Ectodermal cell (in vitro differentiated cells): ENCODE results near the gene PIK3IP1.

ENCODE experiments used
- H3K27ac ChIP-seq: 2 replicates; pipeline ENCODE4 v1.7.0; 2013; ENCODE audit warnings: mild to moderate bottlenecking, low read depth, low read length; ENCODE audit not compliant: insufficient read depth, poor library complexity, severe bottlenecking
- H3K27me3 ChIP-seq: 2 replicates; pipeline ENCODE4 v1.7.0; 2013; ENCODE audit warnings: mild to moderate bottlenecking, low read length; ENCODE audit not compliant: insufficient read depth, control insufficient read depth, poor library complexity, severe bottlenecking
- H3K36me3 ChIP-seq: one replicate; pipeline ENCODE4 v1.7.0; 2013; ENCODE audit warnings: low read length; ENCODE audit not compliant: control insufficient read depth, insufficient read depth
- H3K4me1 ChIP-seq: one replicate; pipeline ENCODE4 v1.7.0; 2013; ENCODE audit warnings: low read length; ENCODE audit not compliant: control insufficient read depth, insufficient read depth
- H3K4me3 ChIP-seq: 2 replicates; pipeline ENCODE4 v1.7.0; 2013; ENCODE audit warnings: low read depth, low read length, control low read depth; ENCODE audit not compliant: insufficient read depth
- H3K9me3 ChIP-seq: 2 replicates; pipeline ENCODE4 v1.7.0; 2013; ENCODE audit warnings: mild to moderate bottlenecking, low read length, moderate library complexity; ENCODE audit not compliant: control insufficient read depth
- WGBS, 2 experiments: methylation state at CpG; one replicate each; pipeline ENCODE4 v1.1.7; 2013; ENCODE audit warnings: missing lambda C conversion rate in 2 of 2; 5-methylcytosine and 5-hydroxymethylcytosine counted together

Gene PIK3IP1

DNA sequence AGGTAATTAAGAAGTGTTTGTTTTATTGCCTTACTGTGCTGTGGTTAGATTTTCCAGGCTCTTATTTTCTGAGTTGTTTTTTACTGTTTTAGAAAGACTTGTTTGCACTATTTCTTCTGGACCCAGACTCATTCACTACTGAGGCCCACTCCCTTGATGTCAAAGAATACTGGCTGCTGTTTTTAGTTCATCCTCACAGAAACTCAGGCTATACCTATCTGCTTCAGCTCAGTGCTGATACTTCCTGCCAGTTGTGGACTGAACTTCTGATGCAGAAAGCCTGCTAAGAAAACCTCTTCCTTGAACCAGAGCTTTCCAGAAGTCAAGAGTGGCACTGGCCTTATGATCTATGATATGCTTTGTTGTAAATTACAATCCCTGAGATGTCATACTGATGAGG is 15.9 kb upstream of the PIK3IP1 start:
- no peaks in the 10 kb centered on the region for H3K4me1 ChIP-seq
- no peaks in the 10 kb centered on the region for H3K27me3 ChIP-seq

DNA sequence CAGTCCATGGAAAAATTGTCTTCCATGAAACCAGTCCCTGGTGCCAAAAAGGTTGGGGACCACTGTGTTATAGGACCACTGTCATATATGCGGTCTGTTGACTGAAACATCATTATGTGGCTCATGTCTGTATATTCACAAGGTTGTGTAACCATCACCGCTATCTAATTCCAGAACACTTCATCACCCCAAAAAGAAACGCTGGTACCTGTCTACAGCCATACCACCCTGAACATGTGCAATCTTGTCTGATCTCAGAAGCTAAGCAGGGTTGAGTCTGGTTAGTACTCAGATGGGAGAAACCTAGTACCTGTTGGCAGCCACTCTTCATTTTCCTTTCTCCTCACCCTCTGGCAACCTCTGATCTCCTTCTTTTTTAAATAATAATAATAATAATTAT is 12.9 kb upstream of the PIK3IP1 start:
- no peaks in the 10 kb centered on the region for H3K36me3 ChIP-seq
- WGBS, 2 experiments = 89 to 92% methylated on average over 3 of the region's 3 CpGs
- no peaks in the 10 kb centered on the region for H3K4me1 ChIP-seq
- no peak overlapping the region for H3K4me3 ChIP-seq
- H3K9me3 ChIP-seq = no peaks in the 10 kb centered on the region
- H3K27me3 ChIP-seq = no peaks in the 10 kb centered on the region
- no peak overlapping the region for H3K27ac ChIP-seq

More for the DNA sequence above, 15.9 kb upstream of the PIK3IP1 start:
- Histone ChIP-seq H3K4me3 (no peak overlapping the region), H3K9me3 (no peaks in the 10 kb centered on the region), H3K27ac (no peak overlapping the region), H3K36me3 (no peaks in the 10 kb centered on the region)

DNA sequence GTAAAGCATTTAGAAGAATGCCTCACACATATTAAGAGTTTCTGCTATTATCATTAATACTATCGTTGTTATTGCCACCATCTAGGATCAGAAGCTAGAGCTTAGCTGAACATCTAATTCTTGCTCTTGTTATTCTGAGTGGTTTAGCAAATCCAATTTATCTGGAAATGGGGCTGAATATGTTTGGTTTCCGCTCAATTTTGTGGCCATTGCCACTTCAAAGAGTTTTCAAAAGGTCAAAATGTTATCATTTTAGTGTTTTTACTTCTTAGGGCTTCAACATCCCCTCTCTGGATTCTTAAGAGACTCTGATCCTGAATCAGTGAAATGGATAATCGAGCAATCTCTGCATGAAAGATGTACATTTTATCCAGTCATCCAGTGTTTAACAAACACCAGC is 10.2 kb upstream of the PIK3IP1 start:
- Histone ChIP-seq H3K4me3 (no peak overlapping the region), H3K9me3 (no peaks in the 10 kb centered on the region), H3K27me3 (no peaks in the 10 kb centered on the region), H3K4me1 (no peaks in the 10 kb centered on the region), H3K36me3 (no peaks in the 10 kb centered on the region), H3K27ac (no peak overlapping the region)
- 94 to 98% methylated on average over 3 of the region's 3 CpGs for WGBS, 2 experiments

DNA sequence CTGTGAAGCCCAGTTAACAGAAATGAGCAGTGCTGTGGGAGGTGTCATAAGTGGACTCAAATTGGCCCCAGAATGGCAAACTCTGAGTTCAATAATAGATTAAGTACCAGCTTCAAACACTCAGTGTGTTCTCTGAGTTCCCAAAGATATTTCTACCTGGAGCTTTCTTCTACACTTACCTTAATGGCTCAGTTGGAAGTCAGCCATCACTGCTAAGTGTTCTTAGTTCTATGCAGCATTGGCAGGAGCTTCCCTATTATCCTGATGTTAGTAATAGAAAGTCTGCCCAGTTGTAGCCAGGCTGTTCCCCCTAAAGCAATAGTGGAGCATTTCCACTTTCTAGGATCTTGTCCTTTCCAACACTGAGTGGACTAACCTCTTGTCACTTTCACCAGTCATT is 9.7 kb upstream of the PIK3IP1 start:
- Histone ChIP-seq H3K9me3 (no peaks in the 10 kb centered on the region), H3K4me1 (no peaks in the 10 kb centered on the region), H3K27ac (no peak overlapping the region), H3K36me3 (no peaks in the 10 kb centered on the region), H3K4me3 (no peak overlapping the region), H3K27me3 (no peaks in the 10 kb centered on the region)

DNA sequence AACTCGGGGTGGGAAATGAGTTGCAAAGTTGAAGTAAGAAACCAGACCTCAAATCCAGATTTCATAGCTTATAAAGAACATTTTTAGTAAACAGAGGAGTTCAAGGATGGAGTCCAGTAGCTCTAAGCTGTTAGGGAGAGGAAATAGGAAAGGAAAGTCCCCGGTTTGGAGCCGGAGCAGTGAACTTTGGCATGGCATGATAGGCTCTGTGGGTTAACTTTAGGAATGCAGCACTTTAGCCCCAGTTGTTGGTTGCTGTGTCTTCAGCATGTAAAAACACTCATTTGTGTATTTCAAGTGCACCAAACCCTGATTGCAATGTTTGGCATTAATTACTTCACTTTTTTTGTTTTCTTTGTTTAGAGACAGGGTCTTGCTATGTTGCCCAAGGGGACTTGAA is 8.6 kb upstream of the PIK3IP1 start:
- no peak overlapping the region for H3K4me3 ChIP-seq
- WGBS, 2 experiments = 81 to 90% methylated on average over 3 of the region's 3 CpGs
- H3K4me1 ChIP-seq = no peaks in the 10 kb centered on the region
- H3K27ac ChIP-seq = no peak overlapping the region
- H3K36me3 ChIP-seq = no peaks in the 10 kb centered on the region
- H3K27me3 ChIP-seq = no peaks in the 10 kb centered on the region
- H3K9me3 ChIP-seq = no peaks in the 10 kb centered on the region

DNA sequence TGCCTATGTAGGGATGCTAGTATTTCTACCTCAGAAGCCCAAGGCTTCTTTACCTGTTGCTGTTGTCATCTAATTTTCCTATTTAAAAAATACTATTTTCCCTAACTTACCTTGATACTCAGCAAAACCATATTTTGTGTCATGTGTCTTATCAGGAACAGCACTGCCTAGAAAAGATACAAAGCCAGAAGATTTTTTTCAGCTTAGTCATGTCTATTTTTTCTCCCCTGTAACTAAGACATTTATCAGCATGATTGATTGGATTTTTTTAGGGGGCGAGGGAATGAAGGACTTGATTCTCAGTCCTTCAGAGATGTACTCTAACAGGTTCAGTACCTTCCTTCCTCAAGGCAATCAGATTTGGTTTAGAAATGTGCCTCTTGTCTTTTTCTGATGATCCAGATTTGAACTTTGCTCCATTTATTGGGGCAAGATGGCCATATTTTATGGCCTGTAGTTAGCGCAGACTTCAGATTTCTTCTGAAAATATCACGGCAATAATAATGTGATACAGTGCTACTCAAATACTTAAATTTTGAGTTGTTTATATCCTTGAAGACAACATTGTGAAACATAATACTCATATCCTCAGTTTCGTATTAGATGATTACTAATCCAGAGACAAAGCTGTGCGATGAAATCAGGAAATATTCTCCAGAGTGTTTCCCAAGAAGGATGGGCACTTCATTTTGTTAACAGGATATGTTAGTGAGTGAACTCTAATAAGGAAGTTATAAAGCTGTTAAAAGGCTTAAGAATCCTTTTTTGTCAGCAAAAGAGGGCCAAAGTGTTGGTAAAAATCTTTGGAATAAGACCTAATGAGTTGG is 3.8 kb upstream of the PIK3IP1 start:
- no peak overlapping the region for H3K27ac ChIP-seq
- H3K4me3 ChIP-seq = no peak overlapping the region
- H3K36me3 ChIP-seq = no peaks in the 10 kb centered on the region
- 94 to 95% methylated on average over 4 to 5 of the region's 5 CpGs for WGBS, 2 experiments
- H3K4me1 ChIP-seq = peaks cover 3% of the 10 kb centered on the region
- no peaks in the 10 kb centered on the region for H3K9me3 ChIP-seq
- H3K27me3 ChIP-seq = peaks cover 12% of the 10 kb centered on the region

DNA sequence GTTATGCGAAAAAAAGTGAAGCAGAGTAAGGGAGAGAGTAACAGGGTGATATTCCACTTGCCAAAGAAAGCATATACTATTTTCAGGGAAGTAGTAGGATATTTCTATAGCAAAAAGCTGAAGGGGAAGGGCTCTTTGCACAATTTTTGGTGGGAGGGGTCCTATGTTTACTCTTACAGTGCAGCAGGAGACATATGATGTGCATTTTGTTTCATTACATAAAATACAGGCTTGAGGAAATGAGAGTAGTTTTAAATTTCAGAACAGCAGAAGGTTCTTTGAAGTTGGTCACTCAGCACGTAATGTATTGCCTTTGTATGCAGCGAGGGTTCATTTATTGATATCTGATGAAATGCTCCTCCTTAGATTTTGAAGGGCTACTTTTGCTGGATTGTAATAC is 3.1 kb upstream of the PIK3IP1 start:
- no peak overlapping the region for H3K4me3 ChIP-seq
- H3K4me1 ChIP-seq = peaks cover 5% of the 10 kb centered on the region
- H3K36me3 ChIP-seq = no peaks in the 10 kb centered on the region
- no peaks in the 10 kb centered on the region for H3K9me3 ChIP-seq
- H3K27me3 ChIP-seq = peaks cover 17% of the 10 kb centered on the region
- no peak overlapping the region for H3K27ac ChIP-seq
- 94 to 95% methylated on average over 3 of the region's 3 CpGs for WGBS, 2 experiments

DNA sequence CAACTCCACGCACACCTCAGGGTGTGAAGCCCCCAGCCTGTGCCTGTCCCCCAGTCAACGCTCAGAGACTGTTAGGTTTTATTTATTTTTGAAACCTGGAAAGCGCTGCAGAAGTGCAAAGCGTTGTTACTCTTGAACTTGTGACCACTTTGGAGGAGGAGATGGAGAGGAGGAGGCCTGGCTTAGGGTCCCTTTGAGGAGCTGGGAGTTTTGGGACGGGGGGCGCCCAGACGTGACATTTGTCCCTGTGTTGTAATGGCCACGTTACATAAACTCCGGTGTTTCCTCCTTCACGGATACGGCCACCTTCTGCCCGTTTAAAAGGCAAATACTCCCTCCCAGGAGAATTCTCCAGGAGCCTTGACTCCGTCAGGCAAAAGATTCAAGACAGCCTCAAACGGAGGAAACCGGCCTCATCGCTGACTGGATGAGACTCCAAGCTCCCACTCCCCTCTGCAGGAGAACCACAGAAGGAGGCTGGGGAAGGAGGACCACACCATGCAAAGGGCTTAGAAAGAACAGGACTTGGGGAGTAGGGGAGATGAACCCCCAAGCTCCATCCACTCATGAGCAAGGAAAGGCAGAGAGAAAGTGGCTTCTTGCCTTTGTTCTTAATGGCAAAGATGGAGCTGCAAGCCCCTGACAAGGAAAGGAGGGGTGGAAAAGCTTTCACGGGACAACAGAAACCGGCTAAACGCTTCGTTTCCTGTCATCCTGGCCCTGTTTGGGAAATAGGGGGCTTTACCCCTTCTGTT is 630 bp downstream of the PIK3IP1 start:
- Histone ChIP-seq H3K4me3 (peak overlapping the region; percentile 44), H3K27me3 (peaks cover 36% of the 10 kb centered on the region), H3K27ac (no peak overlapping the region), H3K9me3 (no peaks in the 10 kb centered on the region), H3K36me3 (no peaks in the 10 kb centered on the region), H3K4me1 (peaks cover 5% of the 10 kb centered on the region)
- 16% methylated on average over 19 to 20 of the region's 20 CpGs for WGBS, 2 experiments

DNA sequence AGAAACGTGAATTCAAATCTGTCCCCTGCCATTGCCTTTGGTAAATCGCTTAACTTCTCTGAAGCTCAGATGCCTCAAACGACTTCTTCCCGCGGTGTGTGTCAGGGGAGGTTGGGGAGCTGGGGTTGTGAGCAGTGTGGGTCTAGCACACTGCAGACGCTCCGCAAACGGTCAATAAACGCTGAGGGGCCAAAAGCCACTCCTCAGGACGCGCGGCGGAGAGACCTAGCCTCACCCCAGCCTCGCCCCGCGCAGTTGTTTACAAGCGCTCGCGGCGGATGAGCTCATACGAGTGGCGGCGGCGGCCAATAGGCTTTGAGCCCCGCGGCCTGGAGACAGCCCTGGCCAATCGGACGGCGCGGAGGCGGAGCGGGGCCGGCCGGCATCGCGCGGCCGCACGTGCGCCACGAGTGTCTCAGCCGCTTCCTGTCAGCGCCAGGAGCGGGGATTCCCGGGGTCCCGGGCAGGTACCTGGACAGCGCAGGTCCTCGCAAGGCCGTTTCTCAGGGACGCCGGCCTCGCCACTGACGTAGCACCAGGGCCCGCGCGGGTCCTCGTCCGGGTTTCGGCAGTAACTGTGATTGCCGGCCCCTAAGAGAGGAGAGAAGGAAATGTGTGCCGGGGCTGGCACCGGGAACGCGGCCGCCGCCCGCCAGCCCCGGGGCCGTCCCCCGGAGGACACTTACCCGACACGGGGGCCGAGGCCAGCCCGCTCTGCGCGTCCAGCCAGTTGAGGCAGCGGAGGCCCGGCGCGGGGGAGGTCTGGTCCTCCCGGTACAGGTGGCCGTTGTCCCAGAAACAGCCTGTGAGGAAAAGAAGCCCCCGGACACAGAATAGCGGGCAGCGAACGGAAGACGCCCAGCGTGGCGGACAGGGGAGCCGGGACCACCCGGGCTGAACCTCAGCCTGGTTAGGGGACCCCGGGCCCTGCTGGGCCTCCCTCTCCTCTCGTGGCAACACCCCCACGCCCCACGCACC is 1.5 kb downstream of the PIK3IP1 start:
- 1 to 2% methylated on average over 94 of the region's 95 CpGs for WGBS, 2 experiments
- Histone ChIP-seq H3K36me3 (no peaks in the 10 kb centered on the region), H3K27ac (no peak overlapping the region), H3K4me1 (peaks cover 5% of the 10 kb centered on the region), H3K27me3 (peaks cover 36% of the 10 kb centered on the region), H3K4me3 (peak overlapping the region; percentile 41), H3K9me3 (no peaks in the 10 kb centered on the region)

DNA sequence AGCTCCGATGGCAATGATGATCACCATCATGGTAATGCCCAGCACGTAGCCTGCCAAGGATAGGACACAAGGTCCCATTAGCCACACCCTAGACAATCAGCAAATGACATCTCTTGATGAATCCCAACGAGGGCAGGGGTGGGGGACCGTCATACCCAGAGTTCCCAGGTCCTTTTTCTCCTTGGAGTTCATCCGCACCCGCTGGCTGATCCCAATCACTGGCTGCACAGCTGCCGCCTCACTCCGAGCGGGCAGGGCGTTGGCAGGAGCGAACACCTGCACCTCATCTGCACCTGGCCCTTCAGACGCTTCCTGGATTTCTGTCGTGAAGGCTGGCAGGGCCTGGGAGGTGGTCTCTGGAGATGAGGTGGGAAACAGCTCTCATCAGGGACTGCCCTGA is 2.9 kb downstream of the PIK3IP1 start:
- peaks cover 9% of the 10 kb centered on the region for H3K4me1 ChIP-seq
- peaks cover 36% of the 10 kb centered on the region for H3K27me3 ChIP-seq
- 87 to 90% methylated on average over 13 of the region's 13 CpGs for WGBS, 2 experiments
- H3K27ac ChIP-seq = no peak overlapping the region
- H3K4me3 ChIP-seq = no peak overlapping the region
- H3K36me3 ChIP-seq = no peaks in the 10 kb centered on the region
- H3K9me3 ChIP-seq = no peaks in the 10 kb centered on the region
